CD4-positive, alpha-beta T cell treated with Interleukin-15 for 1 hour (primary cell): ENCODE results near the gene SUPT3H.

Experiments used
- DNase-seq: peaks from one replicate; pipeline ENCODE4 v3.0.0-alpha.2; 2020

SUPT3H gene

DNA sequence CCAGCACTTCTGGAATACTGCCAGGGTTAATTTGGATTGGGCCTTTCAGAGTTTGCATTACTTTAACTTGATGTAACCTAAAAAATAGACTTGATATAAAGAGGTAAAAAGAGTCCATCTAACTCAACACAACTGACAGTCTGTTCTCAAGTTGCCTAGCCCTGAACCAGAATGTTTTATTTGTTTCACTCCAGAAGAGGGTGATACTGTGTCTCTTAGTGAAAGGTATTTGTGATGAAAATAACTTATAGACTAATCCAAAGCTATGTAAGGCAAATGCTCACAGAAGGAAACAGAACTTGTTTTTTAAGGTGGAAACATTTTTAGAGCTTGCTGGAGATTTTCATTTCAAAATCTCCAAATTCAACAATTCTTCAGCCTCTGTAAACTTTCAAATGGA is 518.7 kb downstream of the SUPT3H start:
- no peak for DNase-seq

DNA sequence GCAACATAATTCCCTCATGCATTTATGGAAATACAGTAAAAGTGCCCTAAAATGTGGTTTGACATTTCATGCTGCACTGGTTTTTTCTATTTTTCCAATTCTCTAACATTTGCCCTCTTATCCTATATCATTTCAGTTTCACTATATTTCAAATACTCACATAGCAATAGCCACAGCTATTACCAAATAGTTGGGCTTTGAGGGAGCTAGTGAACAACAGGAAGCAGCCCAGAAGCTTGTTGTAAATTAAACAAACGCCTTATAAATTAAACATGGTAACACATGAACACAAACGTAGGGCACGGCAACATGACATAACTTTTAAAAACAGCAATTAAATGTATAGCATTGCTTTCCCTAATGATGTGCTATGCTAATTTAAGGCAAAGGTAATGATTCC is 521.3 kb downstream of the SUPT3H start:
- DNase-seq, result no peak

DNA sequence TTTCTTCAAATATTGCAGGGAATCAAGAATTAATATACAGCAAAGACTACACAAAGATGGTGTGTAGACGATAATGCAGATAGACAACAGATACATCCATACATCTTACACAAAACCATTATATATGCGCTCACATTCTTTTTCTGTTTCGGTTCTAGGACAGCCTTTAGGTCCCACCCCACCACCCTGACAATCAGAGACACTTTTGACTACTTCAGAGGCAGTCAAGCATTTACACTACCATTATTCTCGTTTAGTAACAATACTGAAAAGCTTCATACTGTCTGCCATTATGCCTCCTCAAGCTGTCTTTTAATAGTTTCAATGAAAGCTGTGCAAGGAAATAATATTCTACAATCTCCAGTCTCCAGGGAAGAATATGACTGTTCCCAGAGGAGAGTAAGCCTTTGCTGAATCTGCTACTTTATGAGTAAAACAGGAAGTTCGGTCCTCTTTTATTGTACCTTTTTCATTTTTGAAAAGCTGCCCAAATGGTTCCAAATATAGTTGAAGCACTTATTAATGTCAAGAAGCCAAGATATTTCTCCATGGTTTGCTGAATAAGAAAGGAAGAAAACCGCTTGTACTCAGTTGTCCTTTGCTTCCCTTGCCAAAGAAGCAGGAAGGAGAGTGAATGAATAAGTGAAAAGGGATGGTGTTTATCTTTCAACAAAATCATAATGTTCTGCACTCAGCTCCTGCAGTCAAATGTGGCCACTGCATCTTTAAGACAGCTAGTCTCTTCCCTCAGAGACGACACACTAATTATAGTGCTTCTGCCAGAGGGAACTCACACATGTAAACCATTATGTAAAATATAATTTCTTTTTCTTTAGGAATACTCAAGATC is 521.9 kb downstream of the SUPT3H start:
- DNase-seq, result no peak

- no peak for DNase-seq
Measured at GRCh38 chr6:44854712-44855443, 522.9 kb downstream of the SUPT3H start.

DNA sequence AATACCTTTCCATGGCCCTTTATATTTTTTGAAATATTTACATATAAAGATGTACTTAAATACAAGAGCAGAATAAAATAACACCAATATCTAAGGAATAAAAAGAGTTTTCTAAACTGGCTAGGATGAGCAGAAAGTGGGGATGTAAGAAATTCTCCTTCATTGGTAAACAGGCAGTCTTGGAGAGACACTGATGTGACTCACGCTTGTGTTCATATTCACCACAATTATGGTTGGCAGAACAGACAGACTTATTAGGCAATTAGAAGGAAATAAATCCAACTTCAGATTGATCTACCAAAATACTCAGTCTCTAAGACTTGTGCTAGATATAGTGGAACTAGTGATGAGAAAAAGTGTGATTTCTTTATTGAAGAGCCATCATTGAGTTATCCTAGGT is 526.6 kb downstream of the SUPT3H start:
- DNase-seq, result no peak

DNA sequence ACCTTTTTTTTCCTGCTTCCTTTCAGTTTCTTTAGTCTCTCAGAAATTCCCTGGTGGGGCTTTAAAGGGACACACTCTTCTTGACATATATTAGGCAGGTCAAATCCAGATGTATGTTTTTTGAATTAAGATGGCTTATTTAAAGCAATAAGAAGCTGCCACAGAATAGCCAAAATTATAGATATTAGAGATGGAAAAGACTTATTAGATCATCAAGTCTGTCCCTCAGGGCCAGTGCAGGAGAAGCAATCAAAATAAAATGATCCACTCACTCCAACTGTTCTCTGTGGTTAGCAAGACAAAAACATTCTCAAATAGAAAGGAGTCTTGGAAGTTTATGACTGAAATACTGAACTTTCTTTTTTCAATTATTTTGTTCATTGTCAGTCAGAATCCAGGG is 527.4 kb downstream of the SUPT3H start:
- DNase-seq, result no peak

DNA sequence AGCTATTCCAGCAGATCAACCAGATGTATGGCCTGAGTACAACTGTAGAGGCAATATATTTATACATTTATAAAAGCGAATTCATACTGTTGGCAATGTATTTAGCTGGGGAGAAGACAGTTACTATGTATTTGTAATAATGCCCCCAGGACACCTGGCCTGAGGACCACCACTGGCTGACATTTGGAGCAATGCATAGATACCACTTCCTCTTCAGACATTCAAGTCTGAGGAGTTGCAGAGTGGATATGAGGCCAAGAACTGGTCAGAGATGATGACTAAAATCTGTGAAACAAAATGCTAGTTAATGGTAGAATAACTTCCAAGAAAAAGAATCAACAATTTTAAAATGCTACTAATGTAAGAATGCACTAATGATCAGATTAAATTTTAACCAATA is 527.9 kb downstream of the SUPT3H start:
- no peak for DNase-seq

DNA sequence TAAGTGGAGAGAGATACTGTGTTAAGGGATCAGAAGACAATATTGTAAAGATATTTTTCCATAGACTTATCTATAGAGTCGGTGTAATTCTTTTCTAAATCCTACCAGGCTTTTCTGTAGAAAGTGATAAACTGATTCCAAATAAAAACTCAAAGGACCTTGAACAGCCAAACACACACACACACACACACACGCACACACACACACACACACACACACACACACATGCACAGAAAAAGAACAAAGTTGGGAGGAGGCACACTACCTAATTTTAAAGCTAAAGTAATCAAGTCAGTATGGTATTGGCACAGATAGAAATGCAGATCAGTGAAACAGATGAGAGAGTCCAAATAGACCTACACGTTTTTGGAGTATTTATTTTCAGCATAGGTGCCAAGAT is 534.0 kb downstream of the SUPT3H start:
- DNase-seq, result no peak

DNA sequence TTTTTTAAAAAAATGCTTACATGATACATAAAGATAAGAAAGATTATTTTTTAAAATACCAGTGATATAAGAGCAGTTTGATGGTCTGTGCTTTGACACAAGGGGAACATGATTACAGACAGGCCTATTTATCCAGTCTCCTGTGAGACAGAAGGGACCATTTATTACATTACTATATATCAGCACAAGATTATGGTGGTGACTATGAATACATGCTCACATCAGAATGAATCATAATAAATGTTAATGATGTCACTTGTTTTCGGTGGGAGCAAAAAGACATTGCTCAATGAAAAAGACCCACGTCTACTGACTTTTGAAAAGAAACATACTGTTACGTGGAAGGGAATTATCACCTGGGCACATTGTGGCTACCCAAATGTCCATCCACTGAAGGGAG is 535.1 kb downstream of the SUPT3H start:
- DNase-seq, result no peak

GRCh38 chr6:44841829-44842228 is 535.9 kb downstream of the SUPT3H start:
- no peak for DNase-seq

DNA sequence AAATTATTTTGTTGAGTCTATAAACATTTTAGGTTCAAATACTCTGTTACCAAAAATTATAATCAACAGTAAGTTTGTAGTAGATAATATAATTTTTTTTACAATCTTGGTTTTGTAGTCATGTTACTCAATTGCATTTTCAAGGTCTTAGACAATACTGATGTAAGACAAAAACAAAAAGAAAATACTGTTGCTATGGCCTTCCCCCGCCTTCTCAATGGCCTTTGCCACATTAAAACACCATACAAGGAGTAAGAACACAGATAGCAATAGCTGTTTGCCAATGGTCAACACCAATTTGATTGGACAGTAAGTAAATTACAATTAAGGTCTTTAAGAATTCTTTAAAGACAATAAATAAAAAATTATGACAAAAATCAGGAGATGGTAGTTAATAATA is 540.0 kb downstream of the SUPT3H start:
- DNase-seq, result no peak

DNA sequence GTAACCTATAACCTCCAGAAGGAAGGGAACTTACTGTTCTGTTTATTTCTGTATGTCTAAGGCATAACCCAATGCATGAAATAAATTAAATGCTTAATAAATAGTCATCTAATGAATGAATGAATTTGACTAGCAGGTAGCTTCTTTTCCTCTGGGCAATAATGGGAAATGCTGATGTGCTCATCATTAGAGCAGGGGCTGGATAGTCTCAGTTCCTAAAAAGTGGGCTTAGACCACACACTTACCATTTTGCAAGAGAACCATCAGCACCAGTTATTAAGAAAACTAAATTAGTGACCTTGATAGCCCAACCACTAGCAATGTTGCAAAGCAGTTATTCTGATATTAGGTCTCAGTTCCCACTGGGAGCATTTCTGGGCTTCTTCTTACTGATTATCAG is 540.5 kb downstream of the SUPT3H start:
- no peak for DNase-seq

- no peak for DNase-seq
Measured at GRCh38 chr6:44833248-44833647, 544.5 kb downstream of the SUPT3H start.

- no peak for DNase-seq
Measured at GRCh38 chr6:44831002-44831610, 546.6 kb downstream of the SUPT3H start.

DNA sequence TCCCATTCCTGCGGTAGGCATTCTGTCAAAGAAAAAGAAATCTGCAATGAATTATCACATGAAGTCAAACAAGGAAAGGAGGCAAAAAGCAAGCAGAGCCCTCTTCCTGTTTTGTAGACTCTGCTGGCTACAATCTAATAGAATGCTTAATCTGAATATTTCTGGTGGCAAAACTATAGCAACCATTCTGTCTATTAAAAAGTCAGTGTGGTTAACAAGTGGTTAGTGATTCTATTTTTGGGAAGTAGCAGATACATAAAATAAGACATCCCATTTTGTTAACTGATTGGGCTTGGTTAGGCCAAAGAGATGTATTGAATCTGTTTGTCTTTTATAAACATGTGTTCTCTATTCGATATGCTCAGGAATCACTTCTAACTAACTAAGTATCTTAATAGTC is 547.9 kb downstream of the SUPT3H start:
- no peak for DNase-seq

GRCh38 chr6:44828780-44829179 is 549.0 kb downstream of the SUPT3H start:
- DNase-seq, result no peak

DNA sequence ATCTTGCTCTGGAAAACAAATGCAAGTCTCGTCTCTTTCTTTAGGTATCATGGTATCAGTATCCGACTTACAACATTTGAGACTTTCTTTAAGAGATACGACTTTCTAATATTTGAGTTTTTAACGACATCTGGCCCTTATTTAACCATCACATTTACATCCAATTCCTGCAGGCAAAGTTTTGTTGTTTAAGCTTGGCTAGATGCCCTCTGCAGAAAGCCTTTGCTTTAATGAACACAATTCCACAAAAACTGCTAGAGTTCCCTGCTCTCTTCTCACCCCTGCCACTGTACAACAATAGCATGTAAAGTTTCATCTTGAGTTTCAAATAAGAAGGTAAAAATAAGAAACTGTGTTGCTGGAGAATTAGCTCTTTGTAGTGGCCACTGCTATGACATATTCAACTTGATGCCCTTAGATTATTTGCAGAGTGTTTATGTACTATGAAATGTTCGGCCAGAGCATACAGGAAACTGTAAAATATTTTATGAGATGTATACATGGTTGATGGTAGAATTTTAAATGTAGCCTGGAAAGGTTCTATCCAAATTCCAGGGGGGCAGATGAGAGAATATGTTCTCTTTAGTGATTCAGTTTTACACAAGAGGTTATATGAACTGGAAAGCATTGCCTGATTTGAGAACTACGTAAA is 551.6 kb downstream of the SUPT3H start:
- DNase-seq, result no peak

- no peak for DNase-seq
Measured at GRCh38 chr6:44825273-44825672, 552.5 kb downstream of the SUPT3H start.

GRCh38 chr6:44824567-44824966 is 553.2 kb downstream of the SUPT3H start:
- no peak for DNase-seq

GRCh38 chr6:44820759-44821158 is 557.0 kb downstream of the SUPT3H start:
- DNase-seq, result no peak

DNA sequence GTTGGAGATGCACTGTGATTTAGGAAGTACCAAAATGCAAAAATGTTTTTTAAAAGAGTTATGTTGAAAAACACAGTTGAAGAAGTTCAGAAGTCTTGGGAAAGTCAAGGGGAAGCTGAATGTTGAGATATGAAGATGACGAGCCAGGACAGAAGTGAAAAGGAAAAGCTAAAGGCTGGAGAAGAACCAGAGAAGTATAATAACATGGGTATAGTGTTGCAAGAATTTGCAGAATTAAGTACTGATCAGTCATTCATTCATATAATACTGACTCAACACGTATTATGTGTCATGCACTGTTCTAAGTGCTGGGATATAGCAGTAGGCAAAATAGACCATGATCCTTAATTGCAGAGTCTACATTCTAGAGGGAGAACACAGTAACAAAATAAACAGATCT is 557.4 kb downstream of the SUPT3H start:
- no peak for DNase-seq

- no peak for DNase-seq
Measured at GRCh38 chr6:44811456-44811855, 566.3 kb downstream of the SUPT3H start.

DNA sequence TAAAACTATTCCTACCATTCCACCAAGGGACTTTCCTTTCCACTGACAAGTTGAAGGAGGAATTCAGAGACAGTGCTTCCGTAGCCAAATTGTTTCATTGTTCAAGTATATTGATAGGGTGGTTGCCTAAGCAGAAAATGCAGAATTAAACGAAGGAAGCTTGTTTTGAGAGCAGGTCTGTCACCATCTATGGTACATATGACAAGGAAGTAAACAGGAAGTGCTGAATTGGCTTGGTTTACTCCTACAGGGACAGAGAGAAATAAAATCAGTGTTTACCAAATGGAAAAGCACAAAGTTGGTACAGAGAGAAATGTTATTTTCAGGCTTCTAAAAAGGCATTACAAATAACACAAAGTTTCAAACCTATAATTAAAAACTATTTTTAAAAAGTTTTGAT is 568.5 kb downstream of the SUPT3H start:
- no peak for DNase-seq

DNA sequence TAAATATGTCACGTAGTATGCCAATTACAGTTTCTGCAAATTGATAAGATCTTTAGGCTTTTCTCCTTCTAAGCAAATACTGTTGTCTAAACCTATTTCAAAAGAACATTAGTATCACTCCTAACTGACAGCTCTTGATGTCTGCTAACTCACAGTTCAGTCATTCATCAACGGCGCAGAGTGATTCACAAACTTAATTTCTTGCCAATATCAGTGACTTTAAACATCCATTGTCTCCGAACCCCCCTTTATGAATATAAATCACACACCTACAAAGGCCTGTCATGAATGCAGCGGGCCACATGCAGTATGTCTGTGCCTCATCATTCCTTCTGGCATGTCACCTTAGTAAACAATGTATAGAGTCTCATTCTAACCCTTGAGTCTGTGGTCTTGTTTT is 569.6 kb downstream of the SUPT3H start:
- no peak for DNase-seq
